ENCODE results near the gene MARK1. TPM values are rescaled to one million over a fixed set of nuclear protein-coding genes. Genes with fewer than 3 reads are reported as not detected.

MARK1 gene
- total and polyA plus RNA-seq, 2 donors (not counting 1 experiment from before 2014, with no cell fraction given), result 0.52 to 3.8 TPM

DNA sequence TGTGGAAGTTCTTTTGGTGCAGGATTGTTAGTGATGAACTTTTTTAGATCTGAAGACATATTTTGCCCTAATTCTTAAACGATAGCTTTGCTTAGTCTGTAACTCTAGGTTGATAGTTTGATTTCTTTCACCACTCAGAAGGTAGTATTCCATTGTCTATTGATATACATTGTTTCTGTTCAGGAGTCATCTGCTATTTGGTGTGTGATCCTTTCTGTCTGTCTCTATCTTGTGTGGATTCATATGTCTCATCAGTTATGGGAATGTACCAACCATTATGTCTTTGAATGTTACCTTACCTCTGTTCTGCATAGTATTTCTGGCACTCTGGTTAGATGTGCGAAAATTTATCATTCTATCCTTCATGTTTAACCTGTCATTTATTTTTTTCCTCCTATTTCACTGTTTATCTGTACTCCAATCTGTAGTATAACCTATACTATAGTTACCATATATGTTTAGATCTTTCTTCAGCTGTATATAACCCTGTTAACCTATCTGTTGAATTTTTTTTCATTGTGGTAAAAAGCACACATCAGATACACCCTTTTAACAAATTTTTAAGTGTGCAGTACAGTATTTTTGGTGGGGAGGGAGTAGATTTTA, 5.7 kb downstream of the MARK1 start:
- no peak overlapping the region for H3K4me2 ChIP-seq (replicated peaks; ENCODE audit: low read depth, low read length, poor library complexity, severe bottlenecking)
- ATAC-seq (ENCODE audit: low read depth), result no peak

DNA sequence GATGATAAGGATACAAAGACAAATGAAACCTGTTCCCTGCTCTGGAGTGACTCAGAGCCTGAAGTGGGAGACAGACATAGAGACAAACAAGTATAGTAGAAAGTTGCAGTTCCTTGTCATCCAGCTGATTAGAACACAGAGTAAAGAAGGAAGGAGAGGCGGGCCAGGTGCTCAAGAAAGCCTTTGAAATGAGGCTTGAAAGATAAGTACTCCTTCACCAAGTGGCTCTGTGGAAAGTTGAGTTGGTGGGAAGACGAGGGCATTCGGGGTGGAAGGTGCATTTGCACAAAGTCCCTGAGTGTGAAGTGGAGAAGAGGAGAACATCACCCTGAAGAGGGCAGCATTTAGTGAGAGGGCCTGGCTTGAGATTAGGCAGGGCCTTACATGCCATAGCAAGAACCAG, 17.0 kb downstream of the MARK1 start:
- Histone ChIP-seq H3K4me1 (ENCODE audit: control insufficient read depth in 2 of 2, insufficient read depth in 2 of 2, low read length in 2 of 2) (no peaks in the 10 kb centered on the region), H3K27me3 (replicated peaks in 1 of 4; ENCODE audit: control extremely low read depth in 1 of 4, control insufficient read depth in 3 of 4, insufficient read depth in 4 of 4, low read length in 3 of 4) (peaks cover 0 to 4% (median 0%) of the 10 kb centered on the region in 4 experiments), H3K79me2 (ENCODE audit: control insufficient read depth, insufficient read depth, low read length) (no peaks in the 10 kb centered on the region), H3K9me3 (ENCODE audit: control extremely low read depth in 1 of 3, control insufficient read depth in 2 of 3, insufficient read depth in 1 of 3, low read length in 2 of 3) (no peaks in the 10 kb centered on the region), H3K4me3 (ENCODE audit: control extremely low read depth in 1 of 5, extremely low read depth in 1 of 5, insufficient read depth in 1 of 5, low read depth in 2 of 5, low read length in 4 of 5) (no peak overlapping the region), H3K27ac (ENCODE audit: low read length in 2 of 2) (no peak overlapping the region), H3K36me3 (replicated peaks in 1 of 2; ENCODE audit: control extremely low read depth in 1 of 2, control insufficient read depth in 1 of 2, extremely low read depth in 1 of 2, insufficient read depth in 2 of 2, low read length in 1 of 2) (no peaks in the 10 kb centered on the region), H4K20me1 (ENCODE audit: control insufficient read depth, insufficient read depth, low read length, poor library complexity, severe bottlenecking) (no peaks in the 10 kb centered on the region), H2AFZ (ENCODE audit: insufficient read depth, low read depth, low read length, poor library complexity, severe bottlenecking) (no peak overlapping the region), H3K9ac (ENCODE audit: low read length) (no peak overlapping the region), H3K4me2 (replicated peaks; ENCODE audit: low read depth, low read length, poor library complexity, severe bottlenecking) (no peak overlapping the region)
- H3K9me3 Mint-ChIP-seq (ENCODE audit: insufficient read depth), result no peaks in the 10 kb centered on the region
- 91% methylated on average over 3 of the region's 3 CpGs for WGBS (ENCODE audit: insufficient coverage)
- H3K27me3 Mint-ChIP-seq, result peaks cover 14% of the 10 kb centered on the region
- DNase-seq (no peak), ATAC-seq (ENCODE audit: low read depth) (no peak)
- H3K4me1 Mint-ChIP-seq, result no peaks in the 10 kb centered on the region
- no peak for TF ChIP-seq EZH2 (IDR thresholded peaks at IDR 0.05; ENCODE audit: borderline replicate concordance, insufficient read depth, low read depth, low read length, poor library complexity, severe bottlenecking)
- TF ChIP-seq, protein P1, sequence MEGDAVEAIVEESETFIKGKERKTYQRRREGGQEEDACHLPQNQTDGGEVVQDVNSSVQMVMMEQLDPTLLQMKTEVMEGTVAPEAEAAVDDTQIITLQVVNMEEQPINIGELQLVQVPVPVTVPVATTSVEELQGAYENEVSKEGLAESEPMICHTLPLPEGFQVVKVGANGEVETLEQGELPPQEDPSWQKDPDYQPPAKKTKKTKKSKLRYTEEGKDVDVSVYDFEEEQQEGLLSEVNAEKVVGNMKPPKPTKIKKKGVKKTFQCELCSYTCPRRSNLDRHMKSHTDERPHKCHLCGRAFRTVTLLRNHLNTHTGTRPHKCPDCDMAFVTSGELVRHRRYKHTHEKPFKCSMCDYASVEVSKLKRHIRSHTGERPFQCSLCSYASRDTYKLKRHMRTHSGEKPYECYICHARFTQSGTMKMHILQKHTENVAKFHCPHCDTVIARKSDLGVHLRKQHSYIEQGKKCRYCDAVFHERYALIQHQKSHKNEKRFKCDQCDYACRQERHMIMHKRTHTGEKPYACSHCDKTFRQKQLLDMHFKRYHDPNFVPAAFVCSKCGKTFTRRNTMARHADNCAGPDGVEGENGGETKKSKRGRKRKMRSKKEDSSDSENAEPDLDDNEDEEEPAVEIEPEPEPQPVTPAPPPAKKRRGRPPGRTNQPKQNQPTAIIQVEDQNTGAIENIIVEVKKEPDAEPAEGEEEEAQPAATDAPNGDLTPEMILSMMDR (IDR thresholded peaks at IDR 0.05), result no peak
- ChIA-PET POLR2A (no interaction called here), CTCF (no interaction called here)
- intact Hi-C loops (cut with micrococcal nuclease), result no loop called here
- no peak overlapping the region for H3K27ac Mint-ChIP-seq
- H3K4me3 Mint-ChIP-seq, result no peak overlapping the region

More for the DNA sequence above, 5.7 kb downstream of the MARK1 start:
- Histone ChIP-seq H3K9ac (ENCODE audit: low read length) (no peak overlapping the region), H2AFZ (ENCODE audit: insufficient read depth, low read depth, low read length, poor library complexity, severe bottlenecking) (no peak overlapping the region), H3K9me3 (ENCODE audit: control extremely low read depth in 1 of 3, control insufficient read depth in 2 of 3, insufficient read depth in 1 of 3, low read length in 2 of 3) (peaks cover 0 to 5% (median 3%) of the 10 kb centered on the region in 3 donors), H3K79me2 (ENCODE audit: control insufficient read depth, insufficient read depth, low read length) (no peaks in the 10 kb centered on the region), H3K27me3 (replicated peaks in 1 of 4; ENCODE audit: control extremely low read depth in 1 of 4, control insufficient read depth in 3 of 4, insufficient read depth in 4 of 4, low read length in 3 of 4) (peaks cover 0 to 21% (median 11%) of the 10 kb centered on the region in 4 experiments), H3K4me1 (ENCODE audit: control insufficient read depth in 2 of 2, insufficient read depth in 2 of 2, low read length in 2 of 2) (peaks cover 8 to 10% of the 10 kb centered on the region in 2 donors), H3K4me3 (ENCODE audit: control extremely low read depth in 1 of 5, extremely low read depth in 1 of 5, insufficient read depth in 1 of 5, low read depth in 2 of 5, low read length in 4 of 5) (no peak overlapping the region), H3K36me3 (replicated peaks in 1 of 2; ENCODE audit: control extremely low read depth in 1 of 2, control insufficient read depth in 1 of 2, extremely low read depth in 1 of 2, insufficient read depth in 2 of 2, low read length in 1 of 2) (no peaks in the 10 kb centered on the region), H3K27ac (ENCODE audit: low read length in 2 of 2) (no peak overlapping the region), H4K20me1 (ENCODE audit: control insufficient read depth, insufficient read depth, low read length, poor library complexity, severe bottlenecking) (no peaks in the 10 kb centered on the region)
- POLR2A ChIA-PET, result no interaction called here
- intact Hi-C loops (cut with micrococcal nuclease), result no loop called here
- no peak for DNase-seq
- peaks cover 17% of the 10 kb centered on the region for H3K27me3 Mint-ChIP-seq
- no peak overlapping the region for H3K27ac Mint-ChIP-seq
- no peak overlapping the region for H3K4me3 Mint-ChIP-seq
- TF ChIP-seq EZH2 (IDR thresholded peaks at IDR 0.05; ENCODE audit: borderline replicate concordance, insufficient read depth, low read depth, low read length, poor library complexity, severe bottlenecking), result no peak
- CTCF ChIA-PET, result no interaction called here
- peaks cover 12% of the 10 kb centered on the region for H3K9me3 Mint-ChIP-seq (ENCODE audit: insufficient read depth)
- no CpG with 5 or more reads among the region's 2 CpGs for WGBS (ENCODE audit: insufficient coverage)
- H3K4me1 Mint-ChIP-seq, result peaks cover 11% of the 10 kb centered on the region

Measured in B cell (primary cell).